Measurements from ENCODE around the gene ARHGEF37.
"Not testable (repeated sequence)": the region's sequence is repeated elsewhere in the genome, so short reads cannot be mapped to it uniquely, and the experiment has no call there.

Gene ARHGEF37

DNA sequence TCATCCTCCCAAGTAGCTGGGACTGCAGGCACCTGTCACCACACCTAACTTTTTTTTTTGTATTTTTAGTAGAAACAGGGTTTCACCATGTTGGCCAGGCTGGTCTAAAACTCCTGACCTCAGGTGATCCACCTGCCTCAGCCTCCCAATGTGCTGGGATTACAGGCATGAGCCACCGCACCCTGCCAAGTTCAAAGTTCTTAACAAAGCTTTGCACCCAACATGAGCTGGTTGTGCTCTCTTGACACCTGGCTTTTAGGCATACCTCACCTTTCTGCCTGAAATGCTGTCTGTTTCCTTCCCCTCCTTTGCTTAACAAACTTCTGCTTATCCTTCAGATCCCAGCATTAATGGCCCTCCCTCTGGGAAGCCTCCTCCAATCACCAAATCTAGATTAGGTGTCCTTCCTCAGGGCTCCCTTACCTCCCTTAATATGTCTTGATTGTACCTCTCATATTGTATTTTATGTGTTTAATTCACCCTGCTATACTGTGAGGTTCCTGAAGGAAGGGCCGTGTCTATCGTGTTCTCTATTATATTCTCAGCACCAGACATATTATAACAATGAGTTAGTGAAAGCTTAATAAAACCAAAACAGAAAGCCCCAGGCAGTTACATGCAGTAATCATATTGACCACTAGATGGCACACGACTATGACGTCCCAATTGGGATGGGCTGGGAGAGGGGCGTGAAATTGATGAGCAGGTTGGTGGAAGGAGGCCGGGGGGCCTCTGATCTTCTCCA lies 86.0 kb downstream of the ARHGEF37 start:
- in situ Hi-C loops (cut with MboI; ENCODE audit: low sequenced_read_pairs), result no loop called here

DNA sequence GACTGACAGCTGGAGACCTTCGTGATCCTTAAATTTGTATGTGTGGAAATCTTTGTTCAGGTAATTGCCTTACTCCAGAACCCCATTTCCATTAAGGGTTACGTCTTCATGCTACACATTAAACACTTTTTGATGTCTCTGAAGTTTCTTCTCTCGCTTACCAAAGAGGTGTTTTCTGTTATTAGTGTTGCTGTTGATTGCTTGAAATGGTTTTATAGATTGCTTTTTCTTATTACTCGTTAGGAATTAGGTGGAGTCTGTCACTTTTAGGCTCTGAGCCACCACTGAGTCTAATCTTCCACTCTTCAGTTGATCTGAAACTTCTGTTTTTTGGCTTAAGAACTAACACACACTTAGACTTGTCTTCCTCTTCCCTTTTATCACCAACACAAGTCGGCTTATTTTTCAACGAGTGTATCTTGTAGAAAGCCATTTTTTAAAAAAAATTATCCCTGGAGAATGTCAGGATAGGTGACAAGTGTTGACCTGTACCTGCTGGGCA lies 86.6 kb downstream of the ARHGEF37 start:
- in situ Hi-C loops (cut with MboI; ENCODE audit: low sequenced_read_pairs), result no loop called here

DNA sequence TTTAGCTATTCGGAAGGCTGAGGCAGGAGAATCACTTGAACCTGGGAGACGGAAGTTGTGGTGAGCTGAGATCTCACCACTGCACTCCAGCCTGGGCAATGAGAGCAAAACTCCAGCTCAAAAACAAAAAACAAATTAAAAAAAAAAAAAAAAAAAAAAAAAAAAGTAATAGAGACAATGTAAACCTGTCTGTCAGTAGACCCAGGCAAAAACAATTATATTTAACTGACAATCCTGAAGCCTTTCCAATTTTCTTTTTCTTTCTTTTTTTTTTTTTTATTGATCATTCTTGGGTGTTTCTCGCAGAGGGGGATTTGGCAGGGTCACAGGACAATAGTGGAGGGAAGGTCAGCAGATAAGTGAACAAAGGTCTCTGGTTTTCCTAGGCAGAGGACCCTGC lies 88.0 kb downstream of the ARHGEF37 start:
- in situ Hi-C loops (cut with MboI; ENCODE audit: low sequenced_read_pairs), result not testable (repeated sequence)

- in situ Hi-C loops (cut with MboI; ENCODE audit: low sequenced_read_pairs), result no loop called here
Measured at GRCh38 chr5:149671544-149671943, 90.2 kb downstream of the ARHGEF37 start.

- in situ Hi-C loops (cut with MboI; ENCODE audit: low sequenced_read_pairs), result no loop called here
Measured at GRCh38 chr5:149672701-149673476, 91.6 kb downstream of the ARHGEF37 start.

- in situ Hi-C loops (cut with MboI; ENCODE audit: low sequenced_read_pairs), result no loop called here
Measured at GRCh38 chr5:149674686-149675085, 93.4 kb downstream of the ARHGEF37 start.

GRCh38 chr5:149675610-149676201 lies 94.4 kb downstream of the ARHGEF37 start:
- in situ Hi-C loops (cut with MboI; ENCODE audit: low sequenced_read_pairs), result no loop called here

DNA sequence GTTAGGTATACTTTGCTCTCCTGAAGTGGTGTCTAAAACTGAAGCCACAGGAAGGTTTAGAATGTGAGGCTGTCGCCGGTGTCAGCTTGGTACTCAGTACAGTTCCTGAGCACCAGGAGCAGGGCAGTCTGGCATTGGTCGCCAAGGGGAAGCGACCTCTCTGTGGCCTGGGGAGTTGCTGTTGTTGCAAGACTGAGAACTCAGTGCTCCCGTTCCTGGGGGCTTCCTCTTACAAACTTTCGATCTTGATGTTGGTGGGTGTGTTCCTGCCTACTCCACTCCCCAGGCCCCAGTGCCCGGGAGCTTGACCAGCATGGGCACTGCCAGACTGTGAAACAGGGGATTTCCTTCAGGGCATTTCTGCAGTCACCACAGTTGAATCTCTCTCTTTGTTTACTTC lies 96.4 kb downstream of the ARHGEF37 start:
- in situ Hi-C loops (cut with MboI; ENCODE audit: low sequenced_read_pairs), result no loop called here

GRCh38 chr5:149679876-149680809 lies 98.8 kb downstream of the ARHGEF37 start:
- in situ Hi-C loops (cut with MboI; ENCODE audit: low sequenced_read_pairs), result no loop called here

GRCh38 chr5:149680810-149681221 lies 99.5 kb downstream of the ARHGEF37 start:
- in situ Hi-C loops (cut with MboI; ENCODE audit: low sequenced_read_pairs), result no loop called here

- in situ Hi-C loops (cut with MboI; ENCODE audit: low sequenced_read_pairs), result no loop called here
Measured at GRCh38 chr5:149681252-149681651, 100.0 kb downstream of the ARHGEF37 start.

DNA sequence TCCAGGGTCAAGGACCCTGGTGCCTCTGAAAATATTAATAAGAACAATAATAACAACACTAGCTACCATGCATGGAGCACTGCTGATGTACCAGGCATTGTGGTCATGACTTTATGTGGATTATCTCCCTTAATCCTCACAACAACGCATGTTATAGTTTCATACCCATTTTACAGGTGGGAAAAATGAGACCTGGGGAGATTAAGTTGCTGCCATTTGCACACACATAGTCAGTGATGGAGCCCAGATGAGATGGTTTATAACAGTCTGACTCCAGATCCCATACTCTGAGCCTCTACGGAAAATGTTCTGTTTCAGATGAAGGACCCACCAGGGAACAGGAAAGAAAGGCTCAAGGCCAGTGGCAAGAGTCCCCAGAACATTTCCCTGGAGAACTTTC lies 100.6 kb downstream of the ARHGEF37 start:
- in situ Hi-C loops (cut with MboI; ENCODE audit: low sequenced_read_pairs), result no loop called here

DNA sequence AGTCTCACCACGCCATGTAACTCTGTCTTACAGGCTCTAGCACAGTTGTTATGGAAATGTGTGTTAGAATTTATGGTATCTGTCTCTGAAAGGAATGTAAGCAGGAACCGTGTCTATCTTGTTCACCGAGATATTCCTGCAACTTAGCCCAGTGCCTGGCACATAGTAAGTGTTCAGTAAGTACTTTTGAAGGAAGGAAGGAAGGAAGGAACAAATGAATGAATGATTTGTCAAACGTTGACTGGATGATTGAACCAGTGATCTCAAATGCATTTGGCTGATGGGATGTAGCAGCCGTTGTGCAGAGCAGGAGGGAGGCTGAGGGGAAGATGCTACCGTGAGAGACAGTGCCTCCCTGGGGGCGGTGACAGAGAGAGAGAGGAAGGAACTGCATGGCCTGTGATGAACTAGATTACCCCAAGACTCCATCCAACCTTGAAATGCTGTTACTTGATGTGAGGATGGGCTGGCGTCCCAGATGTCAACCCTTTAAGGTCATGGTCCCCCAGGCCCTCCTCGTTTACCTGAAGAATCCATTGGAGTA lies 101.3 kb downstream of the ARHGEF37 start:
- in situ Hi-C loops (cut with MboI; ENCODE audit: low sequenced_read_pairs), result no loop called here

GRCh38 chr5:149683964-149684363 lies 102.7 kb downstream of the ARHGEF37 start:
- in situ Hi-C loops (cut with MboI; ENCODE audit: low sequenced_read_pairs), result no loop called here

DNA sequence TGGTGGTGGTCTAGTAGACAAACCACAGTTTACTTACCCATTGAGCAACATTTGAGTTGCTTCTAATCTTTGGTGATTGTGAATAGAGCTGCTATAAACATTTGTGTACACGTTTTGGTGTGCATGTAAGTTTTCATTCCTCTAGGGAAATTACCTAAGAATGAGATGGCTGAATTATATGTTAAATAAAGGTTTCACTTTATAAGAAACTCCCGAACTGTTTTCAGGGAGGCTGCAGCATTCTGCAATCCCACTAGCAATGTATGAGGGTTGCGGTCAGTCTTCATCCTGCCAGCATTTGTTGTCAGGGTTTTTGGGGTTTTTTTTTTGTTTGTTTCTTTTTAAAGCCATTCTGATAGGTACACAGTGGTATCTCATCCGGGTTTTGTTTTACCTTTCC lies 103.1 kb downstream of the ARHGEF37 start:
- in situ Hi-C loops (cut with MboI; ENCODE audit: low sequenced_read_pairs), result no loop called here
